ENCODE measurements around the gene PREX1.

The PREX1 gene

DNA sequence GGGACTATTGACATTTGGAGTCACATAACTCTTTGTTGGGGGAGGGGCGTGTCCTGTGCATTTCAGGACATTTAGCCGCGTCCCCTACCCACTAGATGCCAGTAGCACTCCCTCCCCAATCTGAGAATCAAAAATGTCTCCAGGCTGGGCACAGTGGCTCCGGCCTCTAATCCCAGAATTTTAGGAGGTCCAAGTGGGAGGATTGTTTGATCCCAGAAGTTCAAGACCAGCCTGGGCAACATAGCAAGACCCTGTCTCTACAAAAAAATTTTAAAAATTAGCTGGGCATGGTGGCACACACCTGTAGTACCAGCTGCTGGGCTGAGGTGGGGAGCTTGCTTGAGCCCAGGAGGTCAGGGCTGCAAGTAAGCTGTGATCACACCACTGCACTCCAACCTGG, 2.1 kb upstream of the PREX1 start:
- TF ChIP-seq MYC (IDR thresholded peaks at IDR 0.05; ENCODE audit: low read depth, low read length) (no peak), POLR2A (IDR thresholded peaks at IDR 0.05; ENCODE audit: extremely low read depth, insufficient read length) (no peak)
- TF ChIP-seq, protein P1, sequence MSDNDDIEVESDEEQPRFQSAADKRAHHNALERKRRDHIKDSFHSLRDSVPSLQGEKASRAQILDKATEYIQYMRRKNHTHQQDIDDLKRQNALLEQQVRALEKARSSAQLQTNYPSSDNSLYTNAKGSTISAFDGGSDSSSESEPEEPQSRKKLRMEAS (IDR thresholded peaks at IDR 0.05; ENCODE audit: low read depth, low read length) = no peak
- TF ChIP-seq, protein P2, sequence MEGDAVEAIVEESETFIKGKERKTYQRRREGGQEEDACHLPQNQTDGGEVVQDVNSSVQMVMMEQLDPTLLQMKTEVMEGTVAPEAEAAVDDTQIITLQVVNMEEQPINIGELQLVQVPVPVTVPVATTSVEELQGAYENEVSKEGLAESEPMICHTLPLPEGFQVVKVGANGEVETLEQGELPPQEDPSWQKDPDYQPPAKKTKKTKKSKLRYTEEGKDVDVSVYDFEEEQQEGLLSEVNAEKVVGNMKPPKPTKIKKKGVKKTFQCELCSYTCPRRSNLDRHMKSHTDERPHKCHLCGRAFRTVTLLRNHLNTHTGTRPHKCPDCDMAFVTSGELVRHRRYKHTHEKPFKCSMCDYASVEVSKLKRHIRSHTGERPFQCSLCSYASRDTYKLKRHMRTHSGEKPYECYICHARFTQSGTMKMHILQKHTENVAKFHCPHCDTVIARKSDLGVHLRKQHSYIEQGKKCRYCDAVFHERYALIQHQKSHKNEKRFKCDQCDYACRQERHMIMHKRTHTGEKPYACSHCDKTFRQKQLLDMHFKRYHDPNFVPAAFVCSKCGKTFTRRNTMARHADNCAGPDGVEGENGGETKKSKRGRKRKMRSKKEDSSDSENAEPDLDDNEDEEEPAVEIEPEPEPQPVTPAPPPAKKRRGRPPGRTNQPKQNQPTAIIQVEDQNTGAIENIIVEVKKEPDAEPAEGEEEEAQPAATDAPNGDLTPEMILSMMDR (IDR thresholded peaks at IDR 0.05; ENCODE audit: low read depth, low read length) = no peak
- DNase-seq (ENCODE audit: low read depth) = no peak
- no peak overlapping the region for H3K4me3 ChIP-seq (ENCODE audit: low read depth, low read length)

DNA sequence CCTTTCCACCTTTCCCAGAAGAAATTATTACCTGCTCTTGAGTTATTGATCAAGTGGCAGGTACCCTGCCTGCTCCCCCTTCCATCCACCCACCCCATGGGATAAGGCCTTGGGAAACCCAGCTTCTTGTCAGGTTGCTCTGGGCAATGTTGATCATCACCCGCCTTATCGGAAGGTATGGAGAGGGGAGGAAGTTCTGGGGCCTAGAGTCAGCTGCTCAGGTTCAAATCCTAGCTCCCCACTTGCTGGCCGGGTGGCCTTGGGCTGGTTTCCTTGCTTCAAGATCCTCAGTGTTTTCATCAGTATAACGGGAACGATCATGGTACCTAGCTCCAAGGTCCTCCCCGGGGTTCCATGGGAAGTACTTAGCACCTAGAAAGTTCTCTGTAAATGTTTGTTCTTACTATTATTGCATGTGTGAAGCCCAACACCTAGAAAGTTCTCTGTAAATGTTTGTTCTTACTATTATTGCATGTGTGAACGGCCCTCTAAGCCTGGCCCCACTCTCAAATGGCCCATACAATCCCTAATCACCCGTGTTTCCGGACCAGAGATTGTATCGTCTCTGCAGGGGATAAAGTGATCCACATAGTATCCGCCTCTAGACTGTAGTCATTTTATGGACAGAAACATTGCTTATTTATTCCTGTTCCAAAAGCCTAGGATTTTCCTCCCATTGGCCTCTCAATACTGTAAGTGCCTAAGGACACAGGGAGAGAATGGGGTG, 1.1 kb upstream of the PREX1 start:
- DNase-seq (ENCODE audit: low read depth) = peak; percentile 28
- peak overlapping the region; percentile 56 for H3K4me3 ChIP-seq (ENCODE audit: low read depth, low read length)
- TF ChIP-seq POLR2A (IDR thresholded peaks at IDR 0.05; ENCODE audit: extremely low read depth, insufficient read length) = no peak
- TF ChIP-seq, protein P1 (IDR thresholded peaks at IDR 0.05; ENCODE audit: low read depth, low read length) = no peak
- no peak for TF ChIP-seq MYC (IDR thresholded peaks at IDR 0.05; ENCODE audit: low read depth, low read length)
- TF ChIP-seq, protein P2 (IDR thresholded peaks at IDR 0.05; ENCODE audit: low read depth, low read length) = no peak

DNA sequence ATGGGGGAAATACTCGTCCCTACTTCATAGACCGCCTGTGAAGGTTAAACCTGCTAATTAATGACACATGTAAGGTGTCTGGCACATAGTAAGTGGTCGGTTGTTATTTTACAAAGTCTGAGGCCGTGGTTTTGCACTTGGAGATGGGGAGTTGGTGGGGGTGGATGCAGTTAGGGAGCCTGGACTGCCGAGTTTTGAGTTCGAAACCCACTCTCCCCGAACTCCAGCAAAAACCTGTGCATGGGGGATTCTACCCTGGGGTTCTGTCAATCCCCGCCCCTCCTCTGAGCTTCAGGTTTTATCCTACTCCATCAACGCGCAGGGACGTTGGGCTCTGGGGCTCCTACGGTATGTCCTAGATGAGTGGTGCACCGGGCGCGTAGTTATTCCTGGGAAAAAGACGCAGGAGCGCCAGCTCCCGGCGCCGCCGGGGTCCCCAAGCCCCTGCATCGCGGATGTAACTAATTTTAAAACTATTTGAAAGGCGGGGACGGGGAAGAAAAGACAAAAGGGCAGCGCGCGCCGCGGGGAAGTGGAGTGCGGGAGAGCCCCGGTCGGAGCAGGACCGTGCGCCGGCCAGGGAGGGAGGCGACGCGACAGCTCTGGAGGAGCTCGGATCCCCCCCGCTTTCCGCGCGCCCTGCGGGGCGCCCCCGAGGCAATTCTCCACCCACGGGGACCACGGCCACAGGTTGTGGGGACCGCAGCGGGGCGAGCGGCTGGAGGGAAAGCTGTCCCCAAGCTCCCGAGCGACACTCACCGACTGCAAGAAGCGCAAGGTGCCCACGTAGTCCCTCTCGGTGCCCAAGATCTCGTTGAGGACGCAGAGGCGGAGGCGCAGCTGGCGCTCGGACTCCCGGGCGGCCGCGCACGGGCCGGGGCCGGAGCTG, 672 bp downstream of the PREX1 start:
- peak; percentile 74 for DNase-seq (ENCODE audit: low read depth)
- H3K4me3 ChIP-seq (ENCODE audit: low read depth, low read length) = peak overlapping the region; percentile 78
- TF ChIP-seq, protein P1 (IDR thresholded peaks at IDR 0.05; ENCODE audit: low read depth, low read length) = no peak
- no peak for TF ChIP-seq POLR2A (IDR thresholded peaks at IDR 0.05; ENCODE audit: extremely low read depth, insufficient read length)
- TF ChIP-seq MYC (IDR thresholded peaks at IDR 0.05; ENCODE audit: low read depth, low read length) = no peak
- TF ChIP-seq, protein P2 (IDR thresholded peaks at IDR 0.05; ENCODE audit: low read depth, low read length) = no peak

DNA sequence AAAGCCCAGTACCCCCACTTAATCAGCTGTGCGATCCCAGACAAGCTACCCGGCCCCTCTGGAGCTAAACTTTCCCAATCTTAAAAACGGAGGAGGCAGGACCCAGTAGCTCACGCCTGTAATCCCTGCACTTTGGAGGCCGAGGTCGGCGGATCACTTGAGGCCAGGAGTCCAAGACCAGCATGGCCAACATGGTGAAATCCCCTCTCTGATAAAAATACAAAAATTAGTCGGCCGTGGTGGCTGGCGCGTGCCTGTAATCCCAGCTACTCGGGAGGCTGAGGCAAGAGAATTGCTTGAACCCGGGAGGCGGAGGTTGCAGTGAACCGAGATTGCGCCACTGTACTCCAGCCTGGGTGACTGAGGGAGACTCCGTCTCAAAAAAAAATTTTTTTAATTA, 1.3 kb downstream of the PREX1 start:
- peak; percentile 36 for DNase-seq (ENCODE audit: low read depth)
- peak overlapping the region; percentile 78 for H3K4me3 ChIP-seq (ENCODE audit: low read depth, low read length)

DNA sequence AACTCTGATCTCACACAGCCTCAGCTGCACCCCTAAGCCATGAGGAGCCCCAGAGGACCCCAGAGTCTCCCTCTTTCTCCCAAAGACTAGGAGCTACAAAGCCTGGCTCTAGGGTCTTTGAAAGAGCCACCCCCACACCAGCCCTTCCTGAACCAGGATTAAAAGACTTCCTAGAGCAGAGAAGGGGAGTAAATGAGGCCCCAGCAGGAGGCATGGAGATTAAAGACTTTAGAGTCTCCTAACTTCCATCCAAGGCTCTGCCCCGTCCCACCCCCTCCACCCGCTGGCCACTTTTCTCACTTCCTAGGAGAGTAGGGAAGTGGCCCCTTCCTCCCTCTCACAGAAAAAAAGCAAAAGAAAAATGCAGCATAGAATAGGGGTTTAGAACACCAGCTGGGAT, 1.7 kb downstream of the PREX1 start:
- peak; percentile 57 for DNase-seq (ENCODE audit: low read depth)
- peak overlapping the region; percentile 78 for H3K4me3 ChIP-seq (ENCODE audit: low read depth, low read length)
- TF ChIP-seq POLR2A (IDR thresholded peaks at IDR 0.05; ENCODE audit: extremely low read depth, insufficient read length) (no peak), MYC (IDR thresholded peaks at IDR 0.05; ENCODE audit: low read depth, low read length) (no peak)
- TF ChIP-seq, protein P2 (IDR thresholded peaks at IDR 0.05; ENCODE audit: low read depth, low read length) = no peak
- TF ChIP-seq, protein P1 (IDR thresholded peaks at IDR 0.05; ENCODE audit: low read depth, low read length) = no peak

DNA sequence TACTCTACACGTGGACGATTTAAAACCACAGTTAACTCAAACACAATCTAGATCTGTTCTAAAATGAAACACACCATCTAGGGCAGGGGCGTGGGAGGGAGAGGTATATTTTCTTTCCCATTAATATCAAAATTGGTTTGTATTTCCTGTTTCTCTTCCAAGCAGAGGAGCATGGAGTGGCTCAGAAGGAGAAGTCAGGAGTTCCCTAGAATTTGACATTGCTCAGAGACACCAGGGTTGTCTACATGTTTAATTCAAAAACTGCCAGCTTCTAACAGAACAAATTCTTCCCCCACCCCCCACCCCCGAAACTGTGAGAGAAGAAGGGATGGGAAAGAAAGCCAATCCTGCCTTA, 2.3 kb downstream of the PREX1 start:
- no peak for TF ChIP-seq MYC (IDR thresholded peaks at IDR 0.05; ENCODE audit: low read depth, low read length)
- no peak for TF ChIP-seq POLR2A (IDR thresholded peaks at IDR 0.05; ENCODE audit: extremely low read depth, insufficient read length)
- TF ChIP-seq, protein P2 (IDR thresholded peaks at IDR 0.05; ENCODE audit: low read depth, low read length) = no peak
- H3K4me3 ChIP-seq (ENCODE audit: low read depth, low read length) = peak overlapping the region; percentile 78
- no peak for DNase-seq (ENCODE audit: low read depth)
